Colonic mucosa (tissue), 4 donors: Measurements from ENCODE around the gene HTRA2. TPM values are rescaled to one million over a fixed set of nuclear protein-coding genes. Genes with fewer than 3 reads are reported as not detected.

Experiments
- DNase-seq: peaks from one replicate; pipeline ENCODE4 v3.0.0-alpha.2; 2020
- H3K27ac ChIP-seq: fragments of 200-600 bp; one replicate; pipeline ENCODE4 v1.8.0; 2021
- H3K27me3 ChIP-seq: fragments of 200-600 bp; one replicate; pipeline ENCODE4 v1.8.0; 2021
- H3K36me3 ChIP-seq: fragments of 200-600 bp; one replicate; pipeline ENCODE4 v1.8.0; 2021
- H3K4me1 ChIP-seq: fragments of 200-600 bp; one replicate; pipeline ENCODE4 v1.8.0; 2021; ENCODE audit warnings: mild to moderate bottlenecking
- H3K4me3 ChIP-seq: fragments of 200-600 bp; one replicate; pipeline ENCODE4 v1.8.0; 2021
- H3K9ac ChIP-seq, 2 donors: one replicate each; pipeline ENCODE4 v1.7.0; 2013; ENCODE audit warnings: control low read depth in 2 of 2, low read depth in 2 of 2, low read length in 2 of 2
- H3K9me3 ChIP-seq: fragments of 200-600 bp; one replicate; pipeline ENCODE4 v1.8.0; 2021
- intact Hi-C: fragments of 100-400 bp; cut with DNase I; formaldehyde crosslinking; loops from one replicate; pipeline ENCODE4 v1.14.1; 2022
- total RNA-seq, 2 donors: library from RNA; stranded (reverse); fragmentation: NEBNext Ultra II Directional in 1 of 2; extraction: Animal tissue kit (Norgen Biotek cat#: 25700) in 1 of 2; gene quantifications; one replicate each; pipeline ENCODE4 v1.2.1, GENCODE V29; 2021
- TF ChIP-seq, protein P1 (sequence below): fragments of 200-600 bp; IDR thresholded peaks from one replicate; pipeline ENCODE4 v1.8.0; 2022; ENCODE audit warnings: antibody characterized with exemption, mild to moderate bottlenecking
- donor health status: healthy.
- donor health status: DM: no; HTN: no; CAD: no.
- donor health status: DM: no; HTN: no; CAD: no.

The HTRA2 gene
- total RNA-seq, 2 donors from 2014 or later, result 26.3 to 41.5 TPM

DNA sequence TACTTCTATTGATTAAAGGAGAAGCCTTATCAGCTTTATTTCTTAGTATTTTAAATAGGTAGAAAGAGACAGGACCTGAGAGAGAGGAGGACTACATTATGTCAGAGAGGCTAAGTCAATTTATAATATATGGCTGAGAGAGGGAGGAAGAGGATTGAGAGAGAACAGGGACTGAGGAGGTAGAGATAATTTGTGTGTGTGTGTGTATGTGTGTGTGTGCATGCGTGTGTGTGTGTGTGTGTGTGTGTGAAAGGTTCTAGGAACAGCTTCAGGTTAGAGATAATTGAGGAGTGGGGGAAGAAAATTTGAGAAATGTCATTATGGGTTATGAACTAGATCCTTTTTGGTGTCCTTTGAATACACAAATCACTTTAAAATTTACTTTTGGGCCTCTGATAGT is 40.0 kb downstream of the HTRA2 start:
- H3K27ac ChIP-seq, result no peak overlapping the region

GRCh38 chr2:74571058-74571457 is 41.3 kb downstream of the HTRA2 start:
- intact Hi-C loops, result no loop called here
- no peaks in the 10 kb centered on the region for H3K4me1 ChIP-seq
- no peak for DNase-seq
- H3K4me3 ChIP-seq, result no peak overlapping the region
- TF ChIP-seq, protein P1, sequence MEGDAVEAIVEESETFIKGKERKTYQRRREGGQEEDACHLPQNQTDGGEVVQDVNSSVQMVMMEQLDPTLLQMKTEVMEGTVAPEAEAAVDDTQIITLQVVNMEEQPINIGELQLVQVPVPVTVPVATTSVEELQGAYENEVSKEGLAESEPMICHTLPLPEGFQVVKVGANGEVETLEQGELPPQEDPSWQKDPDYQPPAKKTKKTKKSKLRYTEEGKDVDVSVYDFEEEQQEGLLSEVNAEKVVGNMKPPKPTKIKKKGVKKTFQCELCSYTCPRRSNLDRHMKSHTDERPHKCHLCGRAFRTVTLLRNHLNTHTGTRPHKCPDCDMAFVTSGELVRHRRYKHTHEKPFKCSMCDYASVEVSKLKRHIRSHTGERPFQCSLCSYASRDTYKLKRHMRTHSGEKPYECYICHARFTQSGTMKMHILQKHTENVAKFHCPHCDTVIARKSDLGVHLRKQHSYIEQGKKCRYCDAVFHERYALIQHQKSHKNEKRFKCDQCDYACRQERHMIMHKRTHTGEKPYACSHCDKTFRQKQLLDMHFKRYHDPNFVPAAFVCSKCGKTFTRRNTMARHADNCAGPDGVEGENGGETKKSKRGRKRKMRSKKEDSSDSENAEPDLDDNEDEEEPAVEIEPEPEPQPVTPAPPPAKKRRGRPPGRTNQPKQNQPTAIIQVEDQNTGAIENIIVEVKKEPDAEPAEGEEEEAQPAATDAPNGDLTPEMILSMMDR, result no peak
- no peaks in the 10 kb centered on the region for H3K36me3 ChIP-seq
- H3K27me3 ChIP-seq, result no peaks in the 10 kb centered on the region
- no peak overlapping the region for H3K27ac ChIP-seq
- no peak overlapping the region for H3K9ac ChIP-seq
- no peaks in the 10 kb centered on the region for H3K9me3 ChIP-seq

More for the DNA sequence above, 40.0 kb downstream of the HTRA2 start:
- Histone ChIP-seq H3K4me1 (no peaks in the 10 kb centered on the region), H3K36me3 (no peaks in the 10 kb centered on the region), H3K4me3 (no peak overlapping the region), H3K9ac (no peak overlapping the region), H3K9me3 (no peaks in the 10 kb centered on the region), H3K27me3 (no peaks in the 10 kb centered on the region)
- DNase-seq, result no peak
- TF ChIP-seq, protein P1, result no peak
- intact Hi-C loops, result no loop called here

- no peak overlapping the region for H3K27ac ChIP-seq
- H3K4me3 ChIP-seq, result no peak overlapping the region
- H3K4me1 ChIP-seq, result no peaks in the 10 kb centered on the region
- no peaks in the 10 kb centered on the region for H3K36me3 ChIP-seq
- intact Hi-C loops, result no loop called here
- DNase-seq, result no peak
- no peak overlapping the region for H3K9ac ChIP-seq
- TF ChIP-seq, protein P1, result no peak
- H3K9me3 ChIP-seq, result no peaks in the 10 kb centered on the region
- no peaks in the 10 kb centered on the region for H3K27me3 ChIP-seq
Measured at GRCh38 chr2:74572178-74572925, 42.6 kb downstream of the HTRA2 start.

DNA sequence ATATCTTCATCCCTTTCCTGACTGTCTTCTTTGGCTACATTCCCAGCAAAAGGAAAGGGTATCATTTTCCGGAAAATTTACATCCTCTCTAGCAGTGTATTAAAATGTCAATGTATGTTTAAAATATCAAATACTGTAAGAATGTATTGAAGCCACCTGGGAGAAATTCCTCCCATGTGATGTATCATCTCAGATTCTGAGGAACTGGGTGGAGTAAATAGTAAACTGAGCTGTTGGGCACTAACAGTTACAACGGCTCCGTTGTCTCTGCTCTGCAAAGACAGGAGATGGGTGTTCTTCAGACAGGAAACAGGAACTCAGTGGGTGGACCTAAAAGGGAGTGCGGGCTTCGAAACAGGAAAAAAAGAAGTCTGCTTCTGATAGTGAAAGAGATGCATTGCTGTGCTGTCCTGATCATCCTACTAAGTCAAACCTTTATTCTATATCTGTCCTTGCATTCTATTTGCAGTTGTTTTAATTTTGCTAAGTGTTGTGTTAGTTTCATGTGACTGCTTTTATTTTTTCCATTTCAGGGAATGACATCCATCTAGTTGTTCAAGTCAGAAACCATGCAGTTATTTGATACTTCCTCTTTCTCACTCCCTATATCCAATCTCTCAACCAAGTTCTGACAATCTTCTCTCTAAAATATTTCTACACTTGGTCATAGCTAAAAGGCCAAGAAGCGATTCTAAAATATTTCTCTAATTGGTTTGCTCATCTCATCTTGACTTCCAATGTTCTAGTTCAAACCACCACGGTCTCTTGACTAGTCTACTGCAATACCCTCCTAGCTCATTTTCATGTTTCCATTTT is 44.2 kb downstream of the HTRA2 start:
- intact Hi-C loops, result no loop called here
- no peak overlapping the region for H3K27ac ChIP-seq
- TF ChIP-seq, protein P1, result no peak
- no peaks in the 10 kb centered on the region for H3K27me3 ChIP-seq
- no peaks in the 10 kb centered on the region for H3K9me3 ChIP-seq
- no peaks in the 10 kb centered on the region for H3K4me1 ChIP-seq
- H3K9ac ChIP-seq, result no peak overlapping the region
- no peak for DNase-seq
- no peaks in the 10 kb centered on the region for H3K36me3 ChIP-seq
- no peak overlapping the region for H3K4me3 ChIP-seq

DNA sequence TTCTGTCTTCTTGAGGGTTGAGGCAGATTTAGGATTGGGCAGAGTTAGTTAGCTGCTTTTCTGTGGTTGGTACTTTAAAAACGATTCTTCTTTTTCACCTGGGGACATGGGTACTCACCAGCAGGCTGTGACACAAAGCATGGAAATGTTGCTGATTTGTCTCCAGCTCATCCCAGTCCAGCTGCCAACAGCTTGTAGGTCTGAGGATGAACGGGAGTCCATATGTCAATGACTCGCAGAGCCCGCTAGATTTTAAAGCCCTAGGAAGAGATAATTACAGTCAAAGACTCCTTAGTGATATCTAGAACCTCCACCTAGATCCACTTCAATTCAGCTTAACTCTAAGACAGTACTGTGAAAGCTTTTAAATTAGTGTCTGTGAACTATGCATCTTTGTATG is 45.6 kb downstream of the HTRA2 start:
- no peaks in the 10 kb centered on the region for H3K9me3 ChIP-seq
- H3K4me3 ChIP-seq, result no peak overlapping the region
- H3K27ac ChIP-seq, result no peak overlapping the region
- no peaks in the 10 kb centered on the region for H3K36me3 ChIP-seq
- no peak overlapping the region for H3K9ac ChIP-seq
- TF ChIP-seq, protein P1, result no peak
- H3K4me1 ChIP-seq, result no peaks in the 10 kb centered on the region
- H3K27me3 ChIP-seq, result no peaks in the 10 kb centered on the region
- no peak for DNase-seq
- intact Hi-C loops, result no loop called here
